H1 (cell line): ENCODE results near the gene GOLGA1. TPM values are rescaled to one million over a fixed set of nuclear protein-coding genes. Genes with fewer than 3 reads are reported as not detected.
"Not testable (repeated sequence)": the region's sequence is repeated elsewhere in the genome, so short reads cannot be mapped to it uniquely, and the experiment has no call there.

Source experiments
- CTCF ChIA-PET: fragments of 300-600 bp; sonication (Branson Sonifier 250); formaldehyde crosslinking; loops from one replicate; lab custom pipeline; 2021; ENCODE audit not compliant: partially characterized antibody; lab: Charles Lee
- POLR2A ChIA-PET: fragments of 300-600 bp; sonication (Branson Sonifier 250); formaldehyde crosslinking; loops from one replicate; lab custom pipeline; 2021; ENCODE audit warnings: inconsistent platforms; ENCODE audit not compliant: partially characterized antibody; lab: Charles Lee
- DNase-seq, 2 experiments: peaks; one replicate each; pipeline versions ENCODE4 v3.0.0 to v3.0.0-alpha.2; 2010 to 2022; ENCODE audit warnings: low spot score in 2 of 2, low read depth in 1 of 2, mixed read lengths in 1 of 2
- FAIRE-seq: peaks from 2 replicates; lab custom pipeline; 2011; peaks lifted over from hg19 to GRCh38; lab: Jason Lieb, UNC
- H2AFZ ChIP-seq: 2 replicates; pipeline ENCODE4 v1.8.1; 2012; ENCODE audit warnings: low read length, inconsistent platforms
- H2AK5ac ChIP-seq: 2 replicates; pipeline ENCODE4 v1.6.1; 2013; ENCODE audit warnings: low read depth, low read length
- H2BK120ac ChIP-seq: replicated peaks from 2 replicates; pipeline ENCODE3; 2013; ENCODE audit warnings: low read depth, low read length, inconsistent platforms
- H2BK12ac ChIP-seq: 2 replicates; pipeline ENCODE4 v1.6.1; 2013; ENCODE audit warnings: low read depth, low read length
- H2BK15ac ChIP-seq: 2 replicates; pipeline ENCODE4 v1.6.1; 2013; ENCODE audit warnings: low read length
- H2BK20ac ChIP-seq: 2 replicates; pipeline ENCODE4 v1.6.1; 2013; ENCODE audit warnings: low read length
- H2BK5ac ChIP-seq: 2 replicates; pipeline ENCODE4 v1.6.1; 2013; ENCODE audit warnings: low read depth, low read length
- H3K14ac ChIP-seq: 2 replicates; pipeline ENCODE4 v1.6.1; 2013; ENCODE audit warnings: inconsistent platforms; ENCODE audit not compliant: insufficient read length
- H3K18ac ChIP-seq: 2 replicates; pipeline ENCODE4 v1.6.1; 2013; ENCODE audit warnings: low read length; ENCODE audit errors: extremely low read depth
- H3K23ac ChIP-seq: 2 replicates; pipeline ENCODE4 v1.6.1; 2013; ENCODE audit warnings: inconsistent platforms; ENCODE audit not compliant: insufficient read length
- H3K23me2 ChIP-seq: 2 replicates; pipeline ENCODE4 v1.6.1; 2013; ENCODE audit warnings: low read depth, low read length
- H3K27ac ChIP-seq: 2 replicates; pipeline ENCODE4 v1.6.1; 2011; ENCODE audit warnings: low read depth, low read length, inconsistent platforms
- H3K27me3 ChIP-seq, 4 experiments: replicated peaks in 1 of 4; 1 replicate in 1 of 4; 2 replicates in 3 of 4; pipeline versions ENCODE4 v1.6.1 to v1.8.1; 2011 to 2013; ENCODE audit warnings: low read length in 3 of 4, mild to moderate bottlenecking in 3 of 4, inconsistent platforms in 2 of 4, mixed read lengths in 2 of 4, moderate library complexity in 1 of 4; ENCODE audit not compliant: control insufficient read depth in 3 of 4, insufficient read depth in 3 of 4; ENCODE audit errors: extremely low read depth in 1 of 4
- H3K36me3 ChIP-seq, 4 experiments: 2 replicates each; pipeline versions ENCODE4 v1.6.1 to v1.8.1; 2011 to 2013; ENCODE audit warnings: mild to moderate bottlenecking in 4 of 4, low read length in 3 of 4, moderate library complexity in 2 of 4, control low read depth in 1 of 4, inconsistent platforms in 1 of 4; ENCODE audit not compliant: insufficient read depth in 4 of 4, control insufficient read depth in 2 of 4
- H3K4ac ChIP-seq: replicated peaks from 2 replicates; pipeline ENCODE3; 2013; ENCODE audit warnings: low read length, low read depth, mixed read lengths, inconsistent platforms; ENCODE audit not compliant: insufficient read length
- H3K4me1 ChIP-seq, 4 experiments: replicated peaks in 1 of 4; 1 replicate in 1 of 4; 2 replicates in 3 of 4; pipeline versions ENCODE4 v1.6.1 to v1.8.1; 2011 to 2013; ENCODE audit warnings: low read length in 3 of 4, inconsistent platforms in 2 of 4, mixed read lengths in 1 of 4; ENCODE audit not compliant: insufficient read depth in 4 of 4, control insufficient read depth in 3 of 4
- H3K4me2 ChIP-seq, 2 experiments: 2 replicates each; pipeline versions ENCODE4 v1.6.1 to v1.8.1; 2011 to 2013; ENCODE audit warnings: low read depth in 2 of 2, low read length in 2 of 2, control low read depth in 1 of 2, inconsistent platforms in 1 of 2, mild to moderate bottlenecking in 1 of 2; ENCODE audit not compliant: insufficient read depth in 1 of 2
- H3K4me3 ChIP-seq, 4 experiments: fragments of 200-600, 300-600 bp in 1 of 4; sonication (generic), shearing (Covaris generic), sonication (Bioruptor Twin) in 1 of 4; 2 replicates each; pipeline versions ENCODE4 v1.5.1 to v1.8.1; 2011 to 2016; ENCODE audit warnings: low read length in 4 of 4, low read depth in 3 of 4, control low read depth in 2 of 4, inconsistent platforms in 2 of 4, mild to moderate bottlenecking in 2 of 4, mixed read lengths in 1 of 4, moderate library complexity in 1 of 4; ENCODE audit not compliant: insufficient read depth in 2 of 4; ENCODE audit errors: extremely low read depth in 1 of 4
- H3K56ac ChIP-seq: replicated peaks from 2 replicates; pipeline ENCODE3; 2013; ENCODE audit warnings: low read depth, mild to moderate bottlenecking, mixed read lengths, low read length, inconsistent platforms; ENCODE audit not compliant: insufficient read length
- H3K79me1 ChIP-seq: 2 replicates; pipeline ENCODE4 v1.6.1; 2013; ENCODE audit warnings: low read depth, low read length, control low read depth
- H3K79me2 ChIP-seq, 2 experiments: 2 replicates each; pipeline versions ENCODE4 v1.6.1 to v1.8.1; 2012 to 2013; ENCODE audit warnings: low read length in 2 of 2, mild to moderate bottlenecking in 2 of 2, inconsistent platforms in 1 of 2; ENCODE audit not compliant: insufficient read depth in 2 of 2, control insufficient read depth in 1 of 2
- H3K9ac ChIP-seq, 4 experiments: replicated peaks in 1 of 4; 1 replicate in 1 of 4; 2 replicates in 3 of 4; pipeline versions ENCODE4 v1.6.1 to v1.8.1; 2011 to 2013; ENCODE audit warnings: low read depth in 3 of 4, low read length in 3 of 4, control low read depth in 2 of 4, mild to moderate bottlenecking in 2 of 4, moderate library complexity in 2 of 4, inconsistent platforms in 1 of 4; ENCODE audit errors: extremely low read depth in 1 of 4
- H3K9me3 ChIP-seq, 2 experiments: 2 replicates each; pipeline versions ENCODE4 v1.6.1 to v1.8.1; 2012 to 2013; ENCODE audit warnings: mild to moderate bottlenecking in 2 of 2, moderate library complexity in 2 of 2, control low read depth in 1 of 2, inconsistent platforms in 1 of 2, low read depth in 1 of 2, low read length in 1 of 2, mixed read lengths in 1 of 2; ENCODE audit not compliant: insufficient read depth in 2 of 2
- H4K20me1 ChIP-seq, 2 experiments: replicated peaks in 1 of 2; 2 replicates each; pipeline versions ENCODE3 to v1.8.1; 2011 to 2013; ENCODE audit warnings: inconsistent platforms in 2 of 2, low read length in 2 of 2, mild to moderate bottlenecking in 1 of 2; ENCODE audit not compliant: insufficient read depth in 2 of 2, control insufficient read depth in 1 of 2
- H4K5ac ChIP-seq: 2 replicates; pipeline ENCODE4 v1.6.1; 2013; ENCODE audit warnings: low read length, low read depth, mixed read lengths, inconsistent platforms; ENCODE audit not compliant: insufficient read length
- H4K8ac ChIP-seq: 2 replicates; pipeline ENCODE4 v1.8.0; 2013; ENCODE audit warnings: mild to moderate bottlenecking, moderate library complexity, low read length, inconsistent platforms; ENCODE audit not compliant: insufficient read depth; ENCODE audit errors: extremely low read depth
- H4K91ac ChIP-seq: replicated peaks from 2 replicates; pipeline ENCODE3; 2013; ENCODE audit warnings: low read length, mixed read lengths, inconsistent platforms; ENCODE audit not compliant: insufficient read length
- WGBS, 2 experiments: shearing (Covaris generic) in 1 of 2; methylation state at CpG; one replicate each; pipeline versions ENCODE4 v1.1.6 to v1.1.7; 2013 to 2015; ENCODE audit warnings: low lambda C conversion rate in 2 of 2, mixed read lengths in 2 of 2, inconsistent platforms in 1 of 2, low coverage in 1 of 2, missing lambda C conversion rate in 1 of 2; ENCODE audit not compliant: insufficient replicate concordance in 2 of 2, insufficient coverage in 1 of 2, insufficient read length in 1 of 2; ENCODE audit errors: extremely low coverage in 1 of 2, missing lambda C conversion rate in 1 of 2; 5-methylcytosine and 5-hydroxymethylcytosine counted together
- polyA plus RNA-seq, 7 experiments: library from polyadenylated mRNA; depleted of rRNA in 3 of 7; stranded (reverse) in 5 of 7; unstranded in 2 of 7; fragments of >200 nt in 5 of 7; fragments of 200-250 nt in 2 of 7; gene quantifications; 1 replicate in 5 of 7; 2 replicates in 1 of 7; 4 replicates in 1 of 7; pipeline versions ENCODE4 v1.2.1 to v1.2.3, GENCODE V29; 2011 to 2013; ENCODE audit warnings: missing spikeins in 2 of 7, mixed read lengths in 2 of 7
- total RNA-seq: library from RNA; stranded (reverse); fragmentation: NEBNext Ultra II Directional; extraction: Animal tissue kit (Norgen Biotek cat#: 25700); gene quantifications from 2 replicates; pipeline ENCODE4 v1.2.1, GENCODE V29; 2021

GOLGA1 gene
- total and polyA plus RNA-seq, 2 of the 8 experiments (the other 6 are each of a cell fraction or from before 2014, with no cell fraction given), result 4.8 to 6.5 TPM

- POLR2A ChIA-PET, result interaction anchor here (1.0 to 6.4 kb wide), 7 partner anchors 9 to 62 kb away, joined by 3 to 29 read pairs (median 4); partner anchors contain the start of genes ARPC5L, OLFML2A and RPL35
Measured at GRCh38 chr9:124838567-124839275, 102.2 kb downstream of the GOLGA1 start.

More at GRCh38 chr9:124838567-124839275, 102.2 kb downstream of the GOLGA1 start:
- not testable (repeated sequence) for FAIRE-seq, H2BK20ac ChIP-seq, H2BK12ac ChIP-seq, H3K18ac ChIP-seq, H2BK5ac ChIP-seq, H3K4me2 ChIP-seq, H3K27ac ChIP-seq, H3K36me3 ChIP-seq, H3K4ac ChIP-seq, H3K9ac ChIP-seq, H2AFZ ChIP-seq, H3K79me2 ChIP-seq, H3K23me2 ChIP-seq, H2BK15ac ChIP-seq, H3K23ac ChIP-seq, H3K27me3 ChIP-seq, H4K8ac ChIP-seq, H3K79me1 ChIP-seq, DNase-seq, H4K91ac ChIP-seq, H3K9me3 ChIP-seq, H3K4me3 ChIP-seq, H2BK120ac ChIP-seq, H4K5ac ChIP-seq, H3K56ac ChIP-seq, H4K20me1 ChIP-seq, H2AK5ac ChIP-seq, H3K14ac ChIP-seq
- peaks cover 0 to 14% (median 3%) of the 10 kb centered on the region in 4 experiments; a peak in 4 of 7 replicates for H3K4me1 ChIP-seq
- CTCF ChIA-PET, result interaction anchor here (0.6 to 65.2 kb wide), 8 partner anchors 11 to 1088 kb away, joined by 3 to 1529 read pairs (median 9); partner anchors contain the start of genes ARPC5L, NR6A1, OLFML2A and RABEPK
- WGBS, 2 experiments, result 94% methylated on average over 25 of the region's 52 CpGs; no CpG with 5 or more reads in 1 of the 2 experiments
